ENCODE measurements around the gene UGT1A5.
"Not testable (repeated sequence)": the region's sequence is repeated elsewhere in the genome, so short reads cannot be mapped to it uniquely, and the experiment has no call there.

The UGT1A5 gene

GRCh38 chr2:233747283-233747544 lies 34.5 kb downstream of the UGT1A5 start:
- no peak for DNase-seq

GRCh38 chr2:233750689-233751088 lies 38.0 kb downstream of the UGT1A5 start:
- DNase-seq = not testable (repeated sequence)

GRCh38 chr2:233751212-233752009 lies 38.7 kb downstream of the UGT1A5 start:
- not testable (repeated sequence) for DNase-seq

- DNase-seq = no peak
Measured at GRCh38 chr2:233754872-233755611, 42.3 kb downstream of the UGT1A5 start.

- no peak for DNase-seq
Measured at GRCh38 chr2:233756429-233757081, 43.8 kb downstream of the UGT1A5 start.

GRCh38 chr2:233758141-233758540 lies 45.4 kb downstream of the UGT1A5 start:
- no peak for DNase-seq

- DNase-seq = no peak
Measured at GRCh38 chr2:233758849-233759248, 46.1 kb downstream of the UGT1A5 start.

- DNase-seq = no peak
Measured at GRCh38 chr2:233760043-233760442, 47.3 kb downstream of the UGT1A5 start, which contains the start of gene UGT1A1. Gene UGT1A1, plus strand, starts transcription at chr2:233760270. Its CDS starts 18 bp downstream, at chr2:233760288.

GRCh38 chr2:233761040-233761769 lies 48.5 kb downstream of the UGT1A5 start:
- DNase-seq = no peak

- DNase-seq = no peak
Measured at GRCh38 chr2:233764264-233764663, 51.6 kb downstream of the UGT1A5 start.

- no peak for DNase-seq
Measured at GRCh38 chr2:233764761-233765160, 52.1 kb downstream of the UGT1A5 start.

GRCh38 chr2:233766416-233766815 lies 53.7 kb downstream of the UGT1A5 start:
- DNase-seq = no peak

GRCh38 chr2:233768076-233768475 lies 55.4 kb downstream of the UGT1A5 start:
- DNase-seq = no peak

GRCh38 chr2:233769260-233769659 lies 56.6 kb downstream of the UGT1A5 start:
- DNase-seq = no peak

- DNase-seq = no peak
Measured at GRCh38 chr2:233772153-233772552, 59.4 kb downstream of the UGT1A5 start.

- no peak for DNase-seq
Measured at GRCh38 chr2:233772583-233772982, 59.9 kb downstream of the UGT1A5 start.

- no peak for DNase-seq
Measured at GRCh38 chr2:233773854-233774253, 61.1 kb downstream of the UGT1A5 start.

GRCh38 chr2:233775414-233775813 lies 62.7 kb downstream of the UGT1A5 start:
- DNase-seq = no peak

- DNase-seq = no peak
Measured at GRCh38 chr2:233778030-233778429, 65.3 kb downstream of the UGT1A5 start, which contains the start of gene MROH2A. Gene MROH2A, plus strand, starts transcription at chr2:233778330. Its CDS starts 1,029 bp downstream, at chr2:233779359.

- no peak for DNase-seq
Measured at GRCh38 chr2:233779722-233780121, 67.0 kb downstream of the UGT1A5 start.

GRCh38 chr2:233780771-233781170 lies 68.1 kb downstream of the UGT1A5 start:
- no peak for DNase-seq

GRCh38 chr2:233789554-233789953 lies 76.8 kb downstream of the UGT1A5 start:
- DNase-seq = no peak

Data from CD4-positive, alpha-beta T cell treated with Interleukin-12 subunit alpha and Interleukin-12 subunit beta, for 1 hour (primary cell).